Loucy (cell line): ENCODE measurements around the gene ITSN2.

ENCODE experiments used
- EZH2phosphoT487 ChIP-seq: fragments of 200-600 bp; IDR thresholded peaks from 2 replicates; pipeline ENCODE4 v1.6.1; 2018; ENCODE audit warnings: antibody characterized with exemption, mild to moderate bottlenecking, moderate library complexity, borderline replicate concordance
- TF ChIP-seq, protein P1 (sequence below): fragments of 200-600 bp; sonication (generic); conservative IDR thresholded peaks from 2 replicates; pipeline ENCODE4 v1.5.1; 2014; ENCODE audit warnings: mild to moderate bottlenecking, antibody characterized with exemption, low read length

DNA sequence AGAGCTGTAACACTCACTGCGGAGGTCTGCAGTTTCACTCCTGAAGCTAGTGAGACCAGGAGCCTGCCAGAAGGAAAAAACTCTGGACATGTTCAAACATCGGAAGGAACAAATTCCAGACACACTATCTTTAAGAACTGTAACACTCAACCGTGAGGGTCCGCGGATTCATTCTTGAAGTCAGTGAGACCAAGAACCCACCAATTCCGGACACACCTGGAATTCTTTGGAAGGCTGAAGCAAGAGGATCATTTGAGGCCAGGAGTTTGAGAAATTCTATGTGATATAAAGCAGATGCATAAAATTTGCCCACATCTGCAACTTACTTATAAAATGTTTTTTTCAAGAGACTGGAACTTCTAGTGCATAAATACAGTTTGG lies 43.5 kb upstream of the ITSN2 start:
- TF ChIP-seq, protein P1, sequence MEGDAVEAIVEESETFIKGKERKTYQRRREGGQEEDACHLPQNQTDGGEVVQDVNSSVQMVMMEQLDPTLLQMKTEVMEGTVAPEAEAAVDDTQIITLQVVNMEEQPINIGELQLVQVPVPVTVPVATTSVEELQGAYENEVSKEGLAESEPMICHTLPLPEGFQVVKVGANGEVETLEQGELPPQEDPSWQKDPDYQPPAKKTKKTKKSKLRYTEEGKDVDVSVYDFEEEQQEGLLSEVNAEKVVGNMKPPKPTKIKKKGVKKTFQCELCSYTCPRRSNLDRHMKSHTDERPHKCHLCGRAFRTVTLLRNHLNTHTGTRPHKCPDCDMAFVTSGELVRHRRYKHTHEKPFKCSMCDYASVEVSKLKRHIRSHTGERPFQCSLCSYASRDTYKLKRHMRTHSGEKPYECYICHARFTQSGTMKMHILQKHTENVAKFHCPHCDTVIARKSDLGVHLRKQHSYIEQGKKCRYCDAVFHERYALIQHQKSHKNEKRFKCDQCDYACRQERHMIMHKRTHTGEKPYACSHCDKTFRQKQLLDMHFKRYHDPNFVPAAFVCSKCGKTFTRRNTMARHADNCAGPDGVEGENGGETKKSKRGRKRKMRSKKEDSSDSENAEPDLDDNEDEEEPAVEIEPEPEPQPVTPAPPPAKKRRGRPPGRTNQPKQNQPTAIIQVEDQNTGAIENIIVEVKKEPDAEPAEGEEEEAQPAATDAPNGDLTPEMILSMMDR = no peak
- TF ChIP-seq EZH2phosphoT487 = no peak
